RKO (cell line): ENCODE results near the gene CCT7.

Experiments
- DNase-seq: peaks from one replicate; pipeline ENCODE4 v3.0.0-alpha.2; 2016; ENCODE audit warnings: low spot score

The CCT7 gene

GRCh38 chr2:73225513-73226360 lies 8.4 kb upstream of the CCT7 start:
- DNase-seq: no peak

- DNase-seq: no peak
Observed at GRCh38 chr2:73227086-73227485, 7.0 kb upstream of the CCT7 start.

GRCh38 chr2:73228631-73229030 lies 5.5 kb upstream of the CCT7 start:
- no peak for DNase-seq

GRCh38 chr2:73232403-73233153 lies 1.5 kb upstream of the CCT7 start:
- DNase-seq: no peak

- DNase-seq: peak; percentile 99
Observed at GRCh38 chr2:73233154-73233931, 765 bp upstream of the CCT7 start, which contains the start of gene PRADC1. PRADC1 (minus strand) TSS chr2:73233239; CDS start chr2:73233160, 79 bp downstream.

- DNase-seq: peak; percentile 49
Observed at GRCh38 chr2:73235315-73236028, 1.4 kb downstream of the CCT7 start.

GRCh38 chr2:73237168-73237567 lies 3.1 kb downstream of the CCT7 start:
- no peak for DNase-seq

- DNase-seq: no peak
Observed at GRCh38 chr2:73238149-73238548, 4.0 kb downstream of the CCT7 start.

GRCh38 chr2:73238976-73239375 lies 4.9 kb downstream of the CCT7 start:
- no peak for DNase-seq

GRCh38 chr2:73239776-73240175 lies 5.7 kb downstream of the CCT7 start:
- no peak for DNase-seq

GRCh38 chr2:73243884-73244570 lies 9.9 kb downstream of the CCT7 start:
- no peak for DNase-seq

- DNase-seq: no peak
Observed at GRCh38 chr2:73244580-73244979, 10.5 kb downstream of the CCT7 start.

- no peak for DNase-seq
Observed at GRCh38 chr2:73246850-73247249, 12.7 kb downstream of the CCT7 start.

- no peak for DNase-seq
Observed at GRCh38 chr2:73249636-73250035, 15.5 kb downstream of the CCT7 start.

GRCh38 chr2:73250872-73251846 lies 17.1 kb downstream of the CCT7 start:
- no peak for DNase-seq

- DNase-seq: no peak
Observed at GRCh38 chr2:73252238-73253027, 18.3 kb downstream of the CCT7 start.

GRCh38 chr2:73253400-73253799 lies 19.3 kb downstream of the CCT7 start:
- no peak for DNase-seq

GRCh38 chr2:73253901-73254300 lies 19.8 kb downstream of the CCT7 start:
- no peak for DNase-seq

GRCh38 chr2:73254343-73255006 lies 20.4 kb downstream of the CCT7 start:
- DNase-seq: no peak
